Measurements from ENCODE around the gene CTCFL.

GRCh38 chr20:57499676-57500075 lies 25.3 kb downstream of the CTCFL start:
- TF ChIP-seq, protein P1, sequence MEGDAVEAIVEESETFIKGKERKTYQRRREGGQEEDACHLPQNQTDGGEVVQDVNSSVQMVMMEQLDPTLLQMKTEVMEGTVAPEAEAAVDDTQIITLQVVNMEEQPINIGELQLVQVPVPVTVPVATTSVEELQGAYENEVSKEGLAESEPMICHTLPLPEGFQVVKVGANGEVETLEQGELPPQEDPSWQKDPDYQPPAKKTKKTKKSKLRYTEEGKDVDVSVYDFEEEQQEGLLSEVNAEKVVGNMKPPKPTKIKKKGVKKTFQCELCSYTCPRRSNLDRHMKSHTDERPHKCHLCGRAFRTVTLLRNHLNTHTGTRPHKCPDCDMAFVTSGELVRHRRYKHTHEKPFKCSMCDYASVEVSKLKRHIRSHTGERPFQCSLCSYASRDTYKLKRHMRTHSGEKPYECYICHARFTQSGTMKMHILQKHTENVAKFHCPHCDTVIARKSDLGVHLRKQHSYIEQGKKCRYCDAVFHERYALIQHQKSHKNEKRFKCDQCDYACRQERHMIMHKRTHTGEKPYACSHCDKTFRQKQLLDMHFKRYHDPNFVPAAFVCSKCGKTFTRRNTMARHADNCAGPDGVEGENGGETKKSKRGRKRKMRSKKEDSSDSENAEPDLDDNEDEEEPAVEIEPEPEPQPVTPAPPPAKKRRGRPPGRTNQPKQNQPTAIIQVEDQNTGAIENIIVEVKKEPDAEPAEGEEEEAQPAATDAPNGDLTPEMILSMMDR (IDR thresholded peaks at IDR 0.05), result no peak
- no peak for TF ChIP-seq POLR2AphosphoS5 (IDR thresholded peaks at IDR 0.05)
